ENCODE results near the gene SRSF2. TPM values are rescaled to one million over a fixed set of nuclear protein-coding genes. Genes with fewer than 3 reads are reported as not detected.

Gene SRSF2
- total RNA-seq, 1 donor from 2014 or later: 429 TPM

DNA sequence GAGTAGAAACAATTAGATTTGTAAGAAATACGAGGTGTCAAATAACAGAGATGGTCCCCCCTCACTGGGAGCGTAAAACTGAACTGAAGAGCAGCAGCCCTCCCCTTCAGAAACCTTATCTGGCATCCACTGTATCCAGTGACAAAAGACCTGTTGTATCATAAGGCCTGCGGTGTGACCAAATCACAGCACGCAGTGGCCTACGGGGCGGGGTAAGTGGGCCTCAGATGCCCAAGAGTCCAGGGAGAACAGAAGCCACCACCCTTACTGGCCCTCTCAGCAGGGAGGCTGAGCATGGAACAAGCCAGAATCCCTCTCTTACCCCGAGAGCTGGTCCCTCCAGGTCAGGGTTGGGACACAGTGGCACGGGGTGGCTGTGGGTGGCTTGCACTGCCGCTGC lies 16.2 kb downstream of the SRSF2 start:
- no peak for DNase-seq (ENCODE audit: low spot score in 2 of 2)
- TF ChIP-seq, protein P1, sequence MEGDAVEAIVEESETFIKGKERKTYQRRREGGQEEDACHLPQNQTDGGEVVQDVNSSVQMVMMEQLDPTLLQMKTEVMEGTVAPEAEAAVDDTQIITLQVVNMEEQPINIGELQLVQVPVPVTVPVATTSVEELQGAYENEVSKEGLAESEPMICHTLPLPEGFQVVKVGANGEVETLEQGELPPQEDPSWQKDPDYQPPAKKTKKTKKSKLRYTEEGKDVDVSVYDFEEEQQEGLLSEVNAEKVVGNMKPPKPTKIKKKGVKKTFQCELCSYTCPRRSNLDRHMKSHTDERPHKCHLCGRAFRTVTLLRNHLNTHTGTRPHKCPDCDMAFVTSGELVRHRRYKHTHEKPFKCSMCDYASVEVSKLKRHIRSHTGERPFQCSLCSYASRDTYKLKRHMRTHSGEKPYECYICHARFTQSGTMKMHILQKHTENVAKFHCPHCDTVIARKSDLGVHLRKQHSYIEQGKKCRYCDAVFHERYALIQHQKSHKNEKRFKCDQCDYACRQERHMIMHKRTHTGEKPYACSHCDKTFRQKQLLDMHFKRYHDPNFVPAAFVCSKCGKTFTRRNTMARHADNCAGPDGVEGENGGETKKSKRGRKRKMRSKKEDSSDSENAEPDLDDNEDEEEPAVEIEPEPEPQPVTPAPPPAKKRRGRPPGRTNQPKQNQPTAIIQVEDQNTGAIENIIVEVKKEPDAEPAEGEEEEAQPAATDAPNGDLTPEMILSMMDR (IDR thresholded peaks at IDR 0.05): no peak
- Histone ChIP-seq H3K27me3 (no peaks in the 10 kb centered on the region), H3K36me3 (peaks cover 89% of the 10 kb centered on the region in 2 donors), H3K4me3 (no peak overlapping the region), H3K4me1 (peaks cover 16 to 33% of the 10 kb centered on the region in 2 donors), H3K27ac (no peak overlapping the region), H3K9me3 (no peaks in the 10 kb centered on the region)
- intact Hi-C loops (cut with DNase I): no loop called here

DNA sequence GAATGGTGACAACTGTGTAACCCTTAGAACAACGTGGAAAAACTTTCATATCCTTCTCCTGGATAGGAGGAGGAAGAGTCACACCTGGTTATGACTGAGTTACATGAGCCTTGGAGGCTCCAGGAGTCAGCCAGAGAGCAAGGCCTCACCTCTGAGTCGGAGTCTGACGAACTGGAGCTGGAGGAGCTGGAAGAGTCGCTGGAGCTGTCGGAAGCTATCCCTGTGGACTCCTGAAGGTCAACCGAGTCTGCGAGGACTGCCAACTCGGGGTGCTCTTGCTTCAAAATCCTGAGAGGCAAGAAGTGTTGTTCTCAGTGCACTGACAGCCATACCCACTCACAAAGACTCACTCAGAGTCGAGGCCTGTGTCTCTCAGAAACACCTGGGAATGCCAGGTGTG lies 16.9 kb downstream of the SRSF2 start:
- intact Hi-C loops (cut with DNase I): no loop called here
- H3K36me3 ChIP-seq: peaks cover 89 to 96% of the 10 kb centered on the region in 2 donors
- no peak for DNase-seq (ENCODE audit: low spot score in 2 of 2)

DNA sequence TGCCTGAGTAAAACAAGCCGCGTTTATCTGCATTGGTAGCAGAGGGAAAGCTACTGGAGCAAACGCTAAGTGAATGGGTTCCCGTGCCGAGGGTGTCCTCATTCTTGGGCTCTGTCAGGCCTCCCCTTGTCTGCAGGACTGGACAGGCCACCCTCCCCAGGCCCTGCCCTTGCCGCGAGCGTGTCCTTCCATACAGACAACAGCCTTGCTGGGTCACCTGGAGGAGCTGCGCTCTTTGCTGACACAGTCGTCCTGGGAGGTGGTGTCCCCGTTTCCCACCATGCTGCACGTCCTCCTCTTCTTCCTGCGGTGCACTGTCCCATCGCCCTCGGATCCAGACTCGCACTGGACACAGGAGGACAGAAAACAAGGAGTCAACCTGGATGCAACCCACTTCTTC lies 18.6 kb downstream of the SRSF2 start:
- intact Hi-C loops (cut with DNase I): loop anchor here (10.0 kb wide), 2 partner anchors 164 to 194 kb away; no protein-coding TSS in a partner anchor
- H3K36me3 ChIP-seq: peaks cover 79 to 92% of the 10 kb centered on the region in 2 donors
- no peak for DNase-seq (ENCODE audit: low spot score in 2 of 2)
- H3K4me3 ChIP-seq: no peak overlapping the region
- H3K9me3 ChIP-seq: no peaks in the 10 kb centered on the region
- H3K27me3 ChIP-seq: no peaks in the 10 kb centered on the region
- TF ChIP-seq, protein P1 (IDR thresholded peaks at IDR 0.05): no peak
- H3K27ac ChIP-seq: no peak overlapping the region
- H3K4me1 ChIP-seq: peaks cover 2 to 23% of the 10 kb centered on the region in 2 donors

More for the DNA sequence above, 16.9 kb downstream of the SRSF2 start:
- peaks cover 13 to 38% of the 10 kb centered on the region in 2 donors for H3K4me1 ChIP-seq
- no peak overlapping the region for H3K27ac ChIP-seq
- no peak overlapping the region for H3K4me3 ChIP-seq
- no peaks in the 10 kb centered on the region for H3K27me3 ChIP-seq
- no peaks in the 10 kb centered on the region for H3K9me3 ChIP-seq
- TF ChIP-seq, protein P1 (IDR thresholded peaks at IDR 0.05): no peak

GRCh38 chr17:76716839-76717215 lies 20.3 kb downstream of the SRSF2 start:
- TF ChIP-seq, protein P1 (IDR thresholded peaks at IDR 0.05): no peak
- H3K27ac ChIP-seq: peak overlapping the region; percentile 72
- H3K36me3 ChIP-seq: peaks cover 64 to 86% of the 10 kb centered on the region in 2 donors
- H3K9me3 ChIP-seq: no peaks in the 10 kb centered on the region
- peaks cover 0 to 18% of the 10 kb centered on the region in 2 donors for H3K4me1 ChIP-seq
- H3K4me3 ChIP-seq: no peak overlapping the region
- intact Hi-C loops (cut with DNase I): loop anchor here (10.0 kb wide), 2 partner anchors 162 to 192 kb away; no protein-coding TSS in a partner anchor
- DNase-seq (ENCODE audit: low spot score in 2 of 2): no peak
- H3K27me3 ChIP-seq: no peaks in the 10 kb centered on the region

DNA sequence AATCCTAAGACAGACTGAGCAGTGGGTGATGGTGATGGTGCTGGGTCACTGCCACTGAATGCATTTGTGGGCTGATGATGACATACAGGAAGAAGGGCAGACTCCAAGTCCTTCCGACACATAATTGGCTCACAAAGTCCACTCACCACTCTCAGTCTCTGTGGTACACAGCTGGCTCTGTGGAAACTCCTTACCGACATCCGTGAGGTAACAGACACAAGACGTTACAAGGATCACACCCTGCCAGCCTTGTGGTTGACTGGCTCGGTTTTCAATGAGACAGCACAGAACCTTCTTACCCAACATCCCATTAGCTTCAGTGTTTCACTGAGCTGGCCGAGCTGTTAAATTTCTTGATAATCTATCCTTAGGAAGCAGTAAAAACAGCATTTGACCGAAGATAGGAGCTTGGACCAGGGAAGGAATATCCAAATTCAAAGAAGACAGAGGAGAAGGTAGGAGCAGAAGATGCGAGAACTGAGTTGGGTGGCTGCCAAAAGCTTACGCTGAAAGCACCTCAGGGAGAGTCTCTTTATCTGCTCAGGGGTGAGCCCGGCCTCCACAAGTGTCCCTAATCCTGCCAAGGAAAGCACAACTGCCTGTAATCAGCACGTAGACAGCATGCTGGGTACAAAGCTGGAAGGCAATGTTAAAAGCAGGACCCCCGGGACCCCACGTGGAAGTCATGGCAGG lies 20.8 kb downstream of the SRSF2 start:
- H3K36me3 ChIP-seq: peaks cover 58 to 81% of the 10 kb centered on the region in 2 donors
- no peaks in the 10 kb centered on the region for H3K9me3 ChIP-seq
- peaks cover 0 to 23% of the 10 kb centered on the region in 2 donors for H3K4me1 ChIP-seq
- peak overlapping the region; percentile 72 for H3K27ac ChIP-seq
- no peaks in the 10 kb centered on the region for H3K27me3 ChIP-seq
- peak; percentile 66 to 90 for DNase-seq (ENCODE audit: low spot score in 2 of 2)
- intact Hi-C loops (cut with DNase I): loop anchor here (10.0 kb wide), 2 partner anchors 161 to 191 kb away; no protein-coding TSS in a partner anchor
- TF ChIP-seq, protein P1 (IDR thresholded peaks at IDR 0.05): no peak
- no peak overlapping the region for H3K4me3 ChIP-seq
